ENCODE data around the gene RAD51B.
"Not testable (repeated sequence)": the region's sequence is repeated elsewhere in the genome, so short reads cannot be mapped to it uniquely, and the experiment has no call there.

Gene RAD51B

DNA sequence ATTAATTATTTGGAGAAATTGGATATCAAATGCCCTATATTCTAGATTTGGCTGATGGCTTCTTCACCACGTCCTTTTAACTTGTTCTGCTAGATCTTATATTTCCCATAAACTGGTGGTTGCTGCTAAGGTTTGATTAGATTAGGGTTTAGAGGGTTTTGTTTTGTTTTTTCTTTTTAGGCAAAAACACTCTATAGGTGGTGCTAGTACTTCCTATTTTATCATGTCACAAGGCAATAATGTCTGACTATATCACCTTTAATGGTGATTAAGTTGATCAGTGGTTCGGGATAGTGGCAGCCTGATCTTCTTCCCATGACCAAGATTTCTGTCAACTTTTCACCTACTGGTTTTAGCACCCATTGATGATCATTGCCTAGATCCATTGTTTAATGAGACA is 455.1 kb downstream of the RAD51B start:
- DNase-seq (ENCODE audit: low read depth), result no peak

DNA sequence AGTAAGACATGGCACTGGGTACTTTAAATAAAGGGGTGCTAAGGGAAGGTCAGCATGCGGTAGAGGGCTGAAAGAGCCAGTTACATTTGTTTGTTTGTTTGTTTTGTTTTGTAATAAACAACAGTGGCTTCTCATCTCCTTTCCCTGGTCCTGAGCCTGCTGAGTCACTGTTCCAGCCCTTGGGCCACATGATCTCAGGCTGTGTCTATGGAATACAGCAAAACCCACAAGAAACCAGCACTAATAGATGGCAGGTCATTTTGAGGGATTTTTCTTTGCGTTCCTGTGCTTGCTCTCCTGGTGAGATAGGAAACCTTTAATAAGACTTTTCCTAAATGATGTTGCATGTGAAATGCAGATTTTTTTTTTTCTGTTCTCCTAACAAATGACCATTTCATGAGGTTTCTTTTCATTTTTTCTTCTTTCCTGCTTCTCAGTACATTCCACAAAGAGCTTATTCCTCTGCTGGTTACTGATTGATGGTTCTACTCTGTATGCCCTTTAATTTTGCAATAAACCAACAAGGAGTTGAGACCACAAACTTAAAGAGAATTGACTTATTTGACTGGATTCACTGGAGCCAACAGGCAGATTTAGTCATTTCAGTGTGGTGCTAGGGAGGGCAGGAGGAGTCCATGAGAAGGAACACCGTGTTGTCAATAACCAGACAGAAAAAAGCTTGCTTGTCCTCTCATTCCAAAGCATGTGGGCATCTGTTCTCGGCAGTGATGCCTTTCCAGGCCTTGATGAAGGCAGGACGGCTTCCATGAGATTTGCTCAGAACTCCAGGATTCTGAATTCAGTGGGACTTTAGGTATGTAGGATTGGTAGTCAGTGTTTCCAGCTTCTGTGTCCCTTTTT is 459.2 kb downstream of the RAD51B start:
- peak; percentile 66 for DNase-seq (ENCODE audit: low read depth)

DNA sequence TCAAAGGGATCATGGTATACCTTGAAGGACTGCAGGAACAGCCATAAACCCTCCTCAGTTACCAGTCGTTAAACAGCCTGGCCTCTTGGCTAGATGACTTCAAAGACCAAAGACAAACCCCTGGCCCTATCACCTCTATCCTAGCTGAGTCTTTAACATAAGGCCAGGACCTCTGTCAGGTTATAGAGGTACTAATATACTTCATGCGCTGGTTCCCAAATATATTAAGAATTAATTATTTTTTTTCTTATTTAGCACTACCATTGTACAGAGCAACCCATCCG is 459.8 kb downstream of the RAD51B start:
- no peak for DNase-seq (ENCODE audit: low read depth)

DNA sequence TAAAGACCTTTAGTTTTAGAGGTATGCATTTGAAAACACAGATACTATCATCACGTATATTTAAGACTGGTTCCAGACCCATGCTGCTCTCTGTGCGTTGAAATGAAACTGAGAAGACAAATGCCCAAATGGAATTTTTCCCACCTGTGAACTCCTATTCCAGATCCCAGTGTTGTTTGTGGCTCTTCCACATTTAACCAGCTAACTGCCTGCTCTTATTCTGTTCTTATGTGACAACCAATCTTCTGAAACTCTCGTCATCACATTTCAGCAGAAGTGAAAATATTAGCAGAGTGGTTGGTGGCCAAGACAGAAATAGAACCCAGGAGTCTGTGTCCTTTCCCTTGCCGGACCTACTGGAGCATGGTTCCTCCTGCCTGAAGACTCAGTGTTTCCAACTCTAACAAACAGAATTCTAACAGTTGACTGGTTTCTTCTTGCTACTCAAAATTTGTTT is 460.2 kb downstream of the RAD51B start:
- no peak for DNase-seq (ENCODE audit: low read depth)

DNA sequence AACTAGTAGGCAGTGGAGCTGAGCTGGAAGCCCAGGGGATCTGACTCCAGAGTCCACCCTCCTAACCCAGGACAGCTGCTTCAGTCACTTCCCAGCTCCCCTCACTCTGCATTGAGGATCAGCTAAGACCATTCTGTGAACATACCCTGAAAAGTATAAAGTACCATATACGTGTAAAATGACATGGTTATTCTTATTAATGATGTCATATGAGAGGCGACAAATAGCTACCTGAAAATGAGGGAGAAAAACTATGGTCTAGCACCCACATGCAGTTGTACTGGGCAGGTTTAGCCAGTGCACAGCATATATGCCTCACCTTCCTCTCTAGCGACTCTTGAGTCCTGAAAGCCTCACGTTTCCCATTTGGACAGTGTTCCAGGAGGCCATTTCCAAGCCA is 461.9 kb downstream of the RAD51B start:
- DNase-seq (ENCODE audit: low read depth), result no peak

DNA sequence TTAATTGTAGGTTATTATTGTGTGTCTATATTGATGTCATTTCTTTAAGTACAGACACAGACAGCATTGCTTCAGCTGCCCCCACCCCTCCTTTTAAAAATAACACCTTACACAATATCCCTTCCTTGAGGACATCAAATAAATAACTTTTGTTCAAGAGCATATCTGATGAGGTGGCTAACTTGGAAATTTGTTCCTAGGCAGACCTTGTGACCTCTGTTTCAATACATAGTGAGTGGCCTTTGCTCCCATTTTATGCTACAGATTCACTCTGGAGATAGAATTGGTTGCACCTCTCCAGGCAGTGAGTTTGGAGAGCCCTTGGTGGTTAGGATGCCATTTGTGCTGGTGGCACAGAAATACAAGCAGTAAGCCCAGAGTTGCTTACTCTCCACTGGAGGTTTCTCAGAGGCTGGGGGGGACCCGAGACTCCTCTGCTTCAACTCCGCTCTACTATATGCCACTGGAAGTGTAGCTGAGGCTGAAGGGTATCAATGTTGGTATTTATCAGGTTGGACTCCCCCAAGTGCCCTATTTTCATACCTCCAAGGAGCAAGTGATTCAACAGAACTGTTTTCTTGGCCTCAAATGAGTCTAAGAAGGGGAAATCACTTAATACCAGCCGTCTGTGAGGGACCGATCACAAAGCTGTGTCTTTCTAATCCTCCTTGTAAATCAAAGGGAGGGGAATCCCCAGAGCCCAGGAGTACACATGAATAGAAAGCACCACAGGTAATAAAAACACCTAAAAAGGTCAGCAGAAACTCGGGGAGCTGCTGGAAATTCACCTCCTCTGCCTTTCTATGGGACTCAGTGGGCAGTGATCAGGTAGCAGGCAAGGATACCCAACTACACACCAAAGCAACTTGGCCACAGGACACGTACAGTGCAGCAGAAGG is 463.1 kb downstream of the RAD51B start:
- no peak for DNase-seq (ENCODE audit: low read depth)

DNA sequence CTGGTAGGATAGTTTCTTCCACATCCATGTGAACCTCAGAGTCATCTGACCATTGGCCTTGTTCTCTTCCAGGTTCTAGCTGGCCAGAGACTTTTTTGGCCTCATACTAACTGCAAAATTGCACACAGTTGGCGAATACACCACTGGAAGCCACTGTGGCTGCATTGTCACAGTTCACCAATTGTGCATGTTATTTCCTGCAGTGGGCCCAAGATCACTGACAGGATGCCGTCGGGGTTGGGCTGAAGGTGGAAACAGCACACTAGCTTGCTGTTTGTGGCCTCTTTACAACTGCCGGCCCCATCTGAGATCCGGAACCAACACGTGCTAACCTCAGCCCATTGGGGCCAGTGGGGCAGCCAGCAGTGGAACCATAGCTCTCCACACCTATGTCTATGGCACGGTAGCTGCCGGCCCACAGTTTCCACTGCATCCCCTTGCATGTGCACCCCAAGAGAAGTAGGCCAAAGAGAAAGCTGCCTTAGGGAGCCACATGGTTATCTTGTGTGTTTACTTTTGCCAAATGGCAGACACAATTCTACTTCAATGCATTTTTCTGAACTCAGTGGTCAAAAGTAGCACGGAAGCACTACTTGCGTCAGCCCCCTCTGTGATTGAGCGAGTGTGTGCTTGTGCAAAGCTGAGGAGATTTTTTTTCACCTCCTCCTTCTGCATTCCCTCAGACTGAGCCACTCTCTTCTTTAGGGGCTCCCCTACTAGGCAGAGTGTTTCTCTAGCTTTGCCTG is 464.0 kb downstream of the RAD51B start:
- no peak for DNase-seq (ENCODE audit: low read depth)

DNA sequence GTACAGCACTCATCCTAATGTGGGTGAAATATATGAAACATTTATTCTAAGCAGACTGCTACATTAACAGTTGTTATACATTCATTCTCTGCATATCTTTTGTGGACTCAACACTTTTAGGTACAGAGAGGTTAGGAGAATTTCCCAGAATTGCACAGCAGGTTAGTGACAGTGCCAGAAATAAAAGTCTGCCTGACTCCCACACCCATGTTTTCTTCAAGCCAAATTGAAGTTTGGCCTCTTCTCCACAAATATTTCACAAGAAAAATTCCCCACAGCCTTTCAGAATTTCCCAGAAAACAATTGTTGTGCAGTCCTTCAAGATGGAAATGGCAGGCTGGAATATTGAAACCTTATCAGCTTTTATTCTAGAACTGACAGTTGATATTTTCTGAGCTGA is 464.8 kb downstream of the RAD51B start:
- DNase-seq (ENCODE audit: low read depth), result no peak

DNA sequence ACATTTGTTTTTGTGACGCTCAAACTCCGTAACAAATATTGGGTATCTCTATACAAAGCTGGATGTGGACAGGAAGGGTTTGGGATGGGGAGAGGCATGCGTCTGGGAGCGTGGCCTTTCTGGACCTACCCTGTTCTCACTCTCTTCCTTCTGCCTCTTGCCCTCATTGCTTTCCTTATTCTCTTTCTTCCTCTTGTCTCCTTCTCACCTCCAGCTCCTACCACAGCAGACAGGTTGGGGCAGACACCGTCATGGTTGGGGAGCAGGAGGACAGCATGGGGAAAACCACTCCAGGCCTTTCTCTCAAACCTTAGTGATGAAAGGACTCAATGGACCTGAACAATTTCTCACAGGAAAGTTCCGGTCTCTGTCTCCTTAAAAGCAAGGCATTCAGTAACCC is 465.3 kb downstream of the RAD51B start:
- no peak for DNase-seq (ENCODE audit: low read depth)

DNA sequence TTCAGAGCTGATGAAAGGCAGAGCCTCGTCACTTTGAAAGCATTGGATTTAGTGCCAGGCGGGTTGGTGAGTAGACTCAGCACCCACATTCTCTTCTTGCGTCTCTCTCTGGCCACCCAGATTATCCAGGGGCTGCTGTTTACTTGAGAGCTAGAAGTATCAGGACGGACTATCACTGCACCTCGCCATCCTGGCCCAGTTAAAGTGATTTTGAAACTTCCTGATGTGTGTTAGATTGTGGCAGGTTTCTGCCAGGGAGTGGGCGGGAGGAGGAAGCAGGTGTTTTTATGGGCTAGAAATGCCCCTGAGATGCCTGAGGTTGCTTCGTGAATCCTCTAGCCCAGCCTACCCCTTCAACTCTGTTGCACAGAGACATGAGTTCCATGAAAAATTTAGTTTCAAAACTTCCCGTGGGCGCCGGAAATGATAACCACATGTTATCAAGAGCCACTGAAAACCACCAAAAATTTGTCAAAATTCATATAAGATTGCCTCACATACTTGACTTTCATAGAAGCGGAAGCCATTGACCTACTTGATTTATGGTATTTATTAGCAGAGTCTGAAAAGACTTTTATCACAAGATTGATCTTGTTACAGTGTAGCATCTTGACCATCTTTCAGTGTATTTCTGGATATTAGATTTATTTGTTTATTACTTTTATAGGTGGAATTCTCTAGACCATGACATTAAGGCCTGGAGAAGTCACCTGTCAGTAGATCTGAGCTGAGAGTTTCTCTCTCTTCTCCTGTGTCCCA is 466.0 kb downstream of the RAD51B start:
- DNase-seq (ENCODE audit: low read depth), result no peak

DNA sequence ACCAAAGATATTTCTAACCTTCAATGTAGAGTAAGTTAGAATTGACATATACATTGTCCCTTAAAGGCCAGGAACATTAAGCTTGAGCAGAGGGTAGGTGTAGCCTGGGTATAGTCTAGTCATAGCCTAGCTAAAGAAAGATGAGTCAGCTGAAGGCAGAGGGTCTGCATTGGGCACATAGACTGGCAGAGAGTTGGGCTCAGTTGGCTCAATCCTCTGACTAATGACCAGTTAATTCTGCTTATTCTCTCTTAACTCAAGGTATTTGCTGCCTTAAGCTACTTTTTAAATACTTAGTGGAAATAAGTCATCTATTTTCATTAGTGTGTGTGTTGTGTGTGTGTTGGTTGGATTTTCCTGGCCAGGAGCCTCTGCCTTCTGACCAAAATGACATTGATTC is 467.1 kb downstream of the RAD51B start:
- no peak for DNase-seq (ENCODE audit: low read depth)

DNA sequence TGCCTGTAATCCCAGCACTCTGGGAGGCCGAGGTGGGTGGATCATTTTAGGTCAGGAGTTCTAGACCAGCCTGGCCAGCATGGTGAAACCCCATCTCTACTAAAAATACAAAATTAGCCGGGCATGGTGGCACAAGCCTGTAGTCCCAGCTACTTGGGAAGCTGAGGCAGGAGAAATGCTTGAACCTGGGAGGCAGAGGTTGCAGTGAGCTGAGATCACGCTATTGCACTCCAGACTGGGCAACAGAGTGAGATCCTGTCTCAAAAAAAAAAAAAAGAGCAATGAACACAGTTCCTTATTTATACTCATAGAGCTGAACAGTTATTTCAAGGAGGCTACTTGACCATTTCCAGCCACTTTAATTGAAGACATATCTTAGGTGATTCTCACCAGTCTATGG is 469.9 kb downstream of the RAD51B start:
- DNase-seq (ENCODE audit: low read depth), result not testable (repeated sequence)

DNA sequence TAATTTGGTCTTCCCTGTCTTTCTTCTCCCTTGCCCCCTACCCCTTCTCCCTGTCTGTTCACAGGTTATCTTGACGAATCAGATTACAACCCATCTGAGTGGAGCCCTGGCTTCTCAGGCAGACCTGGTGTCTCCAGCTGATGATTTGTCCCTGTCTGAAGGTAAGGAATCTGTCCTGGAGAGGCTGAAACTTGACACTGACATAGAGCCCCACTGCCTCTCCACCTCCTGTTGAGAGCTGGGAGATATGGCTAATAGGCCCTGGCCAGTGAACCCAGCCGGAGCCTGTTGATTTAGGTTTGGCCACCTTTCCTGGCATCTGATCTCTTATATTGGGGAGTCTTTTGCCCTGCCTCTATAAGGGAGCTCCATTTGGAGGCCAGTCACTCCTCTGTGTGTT is 472.2 kb downstream of the RAD51B start:
- DNase-seq (ENCODE audit: low read depth), result no peak

DNA sequence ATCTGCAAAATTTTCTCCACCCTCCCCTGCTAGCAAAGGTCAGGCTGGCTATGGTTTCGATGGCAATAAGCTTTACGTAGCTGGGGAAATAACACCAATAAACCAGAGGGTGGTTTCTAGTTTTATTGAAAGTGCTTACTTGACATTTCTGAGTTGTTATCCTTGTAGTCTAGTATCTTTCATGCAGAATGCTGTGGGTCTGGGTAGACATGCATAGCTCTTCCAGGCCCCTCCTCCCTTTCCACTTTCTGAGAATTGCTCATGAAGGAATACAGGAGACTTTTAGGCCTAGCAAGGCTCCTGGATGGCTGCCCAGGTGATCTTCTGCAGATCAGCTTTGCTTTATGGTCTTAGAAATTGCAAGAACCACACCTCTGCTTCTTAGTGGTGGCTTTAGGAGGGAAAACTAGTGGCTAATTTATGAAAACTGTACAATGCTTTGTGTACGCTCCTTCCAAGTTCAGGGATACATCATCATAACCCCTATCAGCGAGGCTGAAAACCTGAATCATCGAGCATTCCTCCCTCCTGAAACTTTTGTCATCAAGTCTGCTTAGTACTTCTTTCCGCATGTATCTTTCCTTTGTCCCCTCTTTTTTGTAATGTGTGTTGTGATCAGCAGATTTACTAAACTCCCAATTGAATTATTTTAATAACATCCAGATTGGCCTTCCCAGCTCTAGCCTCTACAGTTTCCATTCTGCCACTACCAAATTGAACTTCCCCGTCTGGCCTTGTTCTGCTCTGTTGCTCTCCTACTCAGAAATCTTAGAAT is 473.0 kb downstream of the RAD51B start:
- peak; percentile 21 for DNase-seq (ENCODE audit: low read depth)

DNA sequence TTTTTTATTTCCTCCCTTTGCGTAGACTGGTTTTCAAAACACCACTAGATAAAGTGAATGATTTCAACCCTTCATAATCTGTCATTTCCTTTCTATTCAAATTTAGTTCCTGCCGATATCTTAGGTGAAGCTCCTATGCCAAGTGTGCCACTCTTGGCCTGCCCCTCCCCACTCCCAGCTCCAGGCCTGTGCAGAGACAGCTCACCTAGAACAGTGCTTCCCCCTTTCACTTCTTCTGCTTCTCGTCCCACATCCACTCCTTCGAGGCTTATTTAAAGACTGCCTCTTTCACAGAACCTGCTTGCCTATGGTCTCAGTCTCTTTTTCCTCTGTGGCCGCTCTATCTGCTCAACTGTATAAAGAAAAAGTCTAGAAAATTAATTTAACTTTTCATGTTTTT is 473.8 kb downstream of the RAD51B start:
- DNase-seq (ENCODE audit: low read depth), result no peak

DNA sequence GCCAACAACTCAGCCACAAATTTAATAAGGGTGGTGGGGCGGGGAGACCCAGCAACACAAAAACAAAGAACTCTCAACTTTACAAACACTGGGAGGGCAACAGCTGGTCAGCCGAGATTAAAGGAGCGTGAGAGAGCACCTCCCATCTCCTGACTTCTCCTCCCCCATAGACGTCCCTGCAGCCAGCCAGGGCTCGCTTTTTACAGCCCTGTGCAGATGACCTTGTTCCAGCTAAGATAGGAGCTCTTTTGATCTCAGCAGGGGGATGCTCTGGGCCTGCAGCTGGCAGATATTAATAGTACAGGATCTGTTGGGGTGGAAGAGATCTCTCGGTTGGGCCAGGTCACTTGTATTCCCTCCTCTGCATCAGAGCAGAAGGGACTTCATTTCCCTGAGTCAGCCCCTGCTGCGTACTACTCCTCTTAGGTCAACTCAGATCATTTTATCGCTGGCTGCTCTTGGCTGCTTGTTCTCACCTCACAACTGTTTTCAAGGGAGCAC is 475.8 kb downstream of the RAD51B start:
- DNase-seq (ENCODE audit: low read depth), result no peak

DNA sequence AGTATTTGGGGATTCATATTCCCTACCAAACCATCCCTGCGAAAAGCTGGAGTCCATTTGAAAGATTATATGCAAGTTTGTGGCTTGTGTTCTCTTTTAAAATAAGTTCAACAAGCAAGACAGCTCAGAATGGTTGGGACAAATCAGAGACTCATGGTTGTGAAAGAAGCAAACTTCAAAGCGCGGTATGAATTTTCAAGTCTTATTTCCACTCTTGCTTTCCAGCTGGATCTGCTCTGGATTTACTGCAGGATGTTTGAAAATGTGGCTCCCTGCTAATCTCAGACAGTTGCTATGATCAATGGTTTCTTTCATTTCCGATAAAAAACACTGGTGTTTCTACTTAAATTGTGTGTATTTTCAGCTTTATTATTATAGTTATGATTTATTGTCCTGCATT is 477.5 kb downstream of the RAD51B start:
- no peak for DNase-seq (ENCODE audit: low read depth)

DNA sequence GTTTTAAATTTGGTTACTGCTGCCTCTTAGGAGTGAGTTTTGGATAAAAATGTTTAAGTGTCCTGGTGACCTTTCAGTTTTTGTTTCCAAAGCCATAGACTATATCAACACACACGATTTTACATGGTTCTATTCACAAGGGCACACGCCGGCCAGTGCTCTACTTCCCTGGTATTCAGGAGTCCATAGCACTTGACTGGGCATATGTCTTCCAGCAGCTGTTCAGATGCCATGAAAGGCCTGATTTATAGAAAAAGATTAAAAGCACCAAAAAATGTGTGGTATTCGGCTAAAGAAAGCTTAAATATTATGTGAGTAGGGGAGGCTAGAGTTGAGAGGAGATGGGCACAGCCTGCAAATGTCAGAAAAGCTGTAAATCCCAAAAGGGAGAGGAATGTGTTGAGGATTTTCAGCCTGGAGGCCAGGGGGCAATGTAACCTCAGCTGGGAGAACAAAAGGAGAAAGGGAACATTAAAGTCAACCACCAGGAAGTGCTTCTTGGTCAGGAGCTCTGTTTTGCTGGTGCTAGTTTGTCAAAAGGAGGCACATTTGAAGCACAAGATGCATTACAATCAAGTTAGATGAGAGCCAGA is 478.4 kb downstream of the RAD51B start:
- peak; percentile 19 for DNase-seq (ENCODE audit: low read depth)

DNA sequence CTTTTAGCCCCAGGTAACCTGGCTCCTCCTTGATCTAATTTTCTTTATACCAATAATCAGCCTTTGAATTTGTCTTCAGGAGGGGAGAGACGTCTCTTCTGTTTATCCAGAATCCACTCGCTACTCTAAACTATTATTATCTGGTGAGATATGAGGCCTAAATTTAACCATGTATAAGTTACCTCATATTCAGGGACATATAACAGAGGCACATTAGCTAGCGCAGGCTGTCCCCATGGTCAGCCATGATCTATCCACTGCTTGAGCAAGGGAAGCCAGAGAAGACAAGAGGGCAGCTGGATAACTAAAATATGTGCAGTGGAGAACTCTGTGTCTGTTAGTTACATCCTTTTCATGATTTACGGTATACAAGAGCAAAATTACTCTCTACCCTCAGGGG is 481.0 kb downstream of the RAD51B start:
- DNase-seq (ENCODE audit: low read depth), result no peak

DNA sequence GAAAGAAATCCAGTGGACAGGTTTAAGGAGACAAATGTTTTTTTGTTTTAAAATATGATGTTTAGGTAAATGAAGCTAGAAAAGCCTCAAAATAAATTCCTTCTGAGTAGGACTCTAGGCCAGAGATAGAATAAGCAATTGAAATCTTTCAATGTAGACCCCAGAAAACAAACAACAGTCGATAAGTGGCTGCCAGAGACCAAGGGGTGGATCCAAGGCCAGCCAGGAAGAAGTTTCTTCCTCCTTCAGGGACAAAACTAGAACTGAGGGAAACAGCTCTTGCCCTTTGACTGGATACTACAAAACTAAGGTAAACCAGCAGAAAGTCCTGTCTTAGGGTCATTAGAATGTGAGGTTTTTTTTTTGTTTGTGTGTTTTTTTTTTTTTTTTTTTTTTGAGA is 481.6 kb downstream of the RAD51B start:
- DNase-seq (ENCODE audit: low read depth), result no peak

All from iris pigment epithelial cell (primary cell).